ENCODE data around the gene TEX28.
A peak's percentile ranks its signal among the peaks of the same experiment; 100 is the strongest.
"Not testable (repeated sequence)": the region's sequence is repeated elsewhere in the genome, so short reads cannot be mapped to it uniquely, and the experiment has no call there.

The TEX28 gene

GRCh38 chrX:154310616-154311536 is 16.0 kb upstream of the TEX28 start:
- DNase-seq, result no peak

DNA sequence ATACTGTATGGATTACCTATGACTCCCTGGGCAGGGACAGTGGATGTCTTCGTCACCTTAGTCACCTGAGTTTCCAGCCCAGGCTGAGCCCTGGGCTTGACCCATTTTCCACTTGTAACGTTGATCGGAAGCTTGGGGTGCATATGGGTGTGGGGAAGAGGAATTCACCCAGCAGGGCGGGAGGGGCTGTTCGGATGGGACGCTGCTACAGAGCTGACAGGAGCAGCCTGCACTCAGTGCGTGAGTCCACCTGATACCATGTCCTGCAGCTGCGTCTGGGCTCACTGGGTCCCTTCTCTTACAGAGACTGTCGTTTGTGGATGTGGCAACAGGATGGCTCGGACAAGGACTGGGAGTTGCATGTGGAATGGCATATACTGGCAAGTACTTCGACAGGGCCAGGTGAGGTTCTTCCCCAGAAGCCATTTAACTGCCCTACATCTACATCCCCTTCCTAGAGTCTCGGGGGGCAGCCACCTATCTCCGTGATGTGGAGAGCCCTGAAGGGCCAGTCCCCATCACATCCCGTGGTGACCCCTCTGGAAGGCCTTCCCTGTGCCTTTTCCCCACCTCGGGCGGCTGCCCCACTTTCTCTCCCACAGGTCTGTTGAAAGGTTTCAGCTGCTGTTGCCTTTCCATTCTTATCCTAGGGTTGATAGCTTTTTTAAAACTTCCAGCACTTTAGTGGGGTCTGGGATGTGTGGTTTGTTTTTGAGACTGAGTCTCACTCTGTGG is 14.3 kb upstream of the TEX28 start:
- no peak for DNase-seq

- DNase-seq, result peak; percentile 84 to 86
These were observed 13.4 kb upstream of the TEX28 start for GRCh38 chrX:154308108-154308946.

DNA sequence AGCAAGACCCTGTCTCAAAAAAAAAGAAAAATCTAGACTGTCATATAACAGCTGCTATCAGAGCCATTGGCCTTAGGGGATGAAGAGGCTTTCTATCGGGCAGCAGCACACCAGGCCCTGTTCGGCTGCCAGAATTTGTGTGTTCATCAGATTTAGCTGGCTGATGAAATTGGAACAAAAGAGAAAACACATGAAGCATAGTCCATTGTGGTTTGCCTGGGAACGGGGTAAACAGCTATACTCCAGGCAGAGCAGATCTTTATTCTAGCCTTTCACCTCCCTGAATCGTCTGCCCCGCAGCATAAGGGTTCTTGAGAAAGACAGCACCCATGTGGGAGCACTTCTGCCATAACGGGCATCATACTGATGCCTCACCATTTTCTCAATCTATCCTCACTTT is 12.3 kb upstream of the TEX28 start:
- no peak for DNase-seq

GRCh38 chrX:154305541-154306205 is 10.7 kb upstream of the TEX28 start:
- no peak for DNase-seq

DNA sequence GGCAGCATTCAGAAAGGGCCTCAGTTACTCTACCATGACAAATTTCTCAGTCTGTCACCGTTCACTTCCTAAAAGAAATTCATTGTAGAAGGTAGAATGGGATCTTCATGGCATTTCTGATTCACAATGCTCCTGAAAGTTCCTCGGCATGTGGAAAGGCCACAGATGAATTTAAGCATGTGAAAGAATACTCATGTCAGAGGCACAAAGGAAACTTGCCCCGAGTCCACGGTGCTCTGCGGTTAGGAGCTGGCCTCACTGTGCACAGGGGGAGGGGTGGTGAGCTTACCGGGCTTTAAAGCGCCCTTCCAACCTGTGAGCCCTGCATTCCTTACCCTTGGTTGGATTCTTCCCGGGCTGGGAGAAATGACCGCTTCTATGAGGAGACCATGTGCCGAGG is 9.9 kb upstream of the TEX28 start:
- DNase-seq, result no peak

DNA sequence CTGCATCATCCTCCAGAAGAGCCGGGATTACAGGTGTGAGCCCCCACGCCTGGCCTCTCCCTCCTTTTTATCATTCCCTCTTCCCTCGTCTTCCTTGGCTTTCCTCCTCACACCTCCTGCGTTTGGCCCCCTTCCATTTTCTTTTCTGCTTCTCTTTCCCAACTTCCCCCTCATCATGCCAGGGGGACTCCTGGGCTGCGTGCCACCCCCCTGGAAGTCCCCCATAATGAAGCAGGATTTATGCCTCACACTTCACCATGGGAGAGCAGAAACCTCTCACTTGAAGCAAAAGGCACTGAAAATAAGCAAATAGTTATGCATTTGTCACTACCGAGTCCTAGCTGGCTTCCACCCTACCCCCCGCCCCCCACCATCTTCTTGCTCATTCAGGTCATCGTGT is 8.6 kb upstream of the TEX28 start:
- no peak for DNase-seq

- not testable (repeated sequence) for DNase-seq
These were observed 8.1 kb upstream of the TEX28 start for GRCh38 chrX:154302998-154303397.

GRCh38 chrX:154300816-154301215 is 5.9 kb upstream of the TEX28 start:
- no peak for DNase-seq

GRCh38 chrX:154298312-154298711 is 3.4 kb upstream of the TEX28 start:
- no peak for DNase-seq

GRCh38 chrX:154296731-154297130 is 1.8 kb upstream of the TEX28 start:
- DNase-seq, result no peak

DNA sequence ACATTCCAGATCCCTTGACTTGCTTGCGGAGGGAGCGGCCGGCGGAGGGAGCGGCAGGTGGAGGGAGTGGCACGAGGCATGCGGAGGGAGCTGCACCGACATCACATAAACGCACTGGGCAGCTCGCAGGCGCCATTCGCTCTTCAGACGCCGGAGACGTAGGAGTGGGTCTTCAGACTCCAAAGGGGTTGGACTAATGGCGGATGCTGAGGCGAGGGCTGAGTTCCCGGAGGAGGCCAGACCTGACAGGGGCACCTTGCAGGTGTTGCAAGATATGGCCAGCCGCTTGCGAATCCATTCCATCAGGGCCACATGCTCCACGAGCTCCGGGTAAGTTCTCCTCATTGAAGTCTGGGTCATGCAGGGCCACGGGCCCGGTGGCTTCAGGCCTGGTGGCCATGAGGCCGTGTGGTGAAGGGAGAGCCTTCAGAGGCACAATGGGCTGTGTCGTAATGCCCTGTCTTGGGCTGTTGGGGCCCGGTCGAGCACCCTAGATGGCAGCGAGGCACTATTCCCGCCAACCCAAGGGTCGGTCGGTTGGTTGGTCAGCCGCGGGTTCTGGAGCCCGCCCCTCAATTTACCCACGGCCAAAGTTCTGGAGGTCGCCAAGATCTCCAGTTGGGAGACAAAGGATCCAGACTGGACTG is 863 bp upstream of the TEX28 start, which contains the start of gene TKTL1:
Gene TKTL1 (plus strand): TSS at position 132 of the 647 bp plus-strand sequence. CDS start 65 bp downstream, at position 197.
- no peak for DNase-seq

- DNase-seq, result not testable (repeated sequence)
These were observed 8.5 kb downstream of the TEX28 start for GRCh38 chrX:154286406-154286805.

- DNase-seq, result not testable (repeated sequence)
These were observed 10.2 kb downstream of the TEX28 start for GRCh38 chrX:154284489-154285338.

DNA sequence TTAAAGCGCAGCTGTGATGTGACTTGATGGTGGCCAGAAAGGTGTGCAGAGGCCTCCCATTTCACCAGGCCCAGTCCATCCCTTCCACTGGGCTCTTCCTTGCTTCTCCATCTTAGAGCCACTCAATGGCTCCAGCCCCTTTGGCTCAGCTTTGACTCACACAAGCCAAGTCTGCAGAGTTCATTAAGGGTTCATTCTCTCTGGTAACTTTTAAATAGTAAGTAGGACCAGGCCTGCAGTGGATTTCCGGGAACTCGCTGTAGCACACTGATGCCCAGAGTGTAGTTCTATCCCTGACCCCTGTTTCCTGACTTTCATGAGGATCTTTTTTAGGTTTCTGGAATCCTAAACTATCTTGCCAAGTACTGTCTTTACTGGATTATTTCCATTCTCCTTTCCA is 25.7 kb downstream of the TEX28 start:
- DNase-seq, result not testable (repeated sequence)

DNA sequence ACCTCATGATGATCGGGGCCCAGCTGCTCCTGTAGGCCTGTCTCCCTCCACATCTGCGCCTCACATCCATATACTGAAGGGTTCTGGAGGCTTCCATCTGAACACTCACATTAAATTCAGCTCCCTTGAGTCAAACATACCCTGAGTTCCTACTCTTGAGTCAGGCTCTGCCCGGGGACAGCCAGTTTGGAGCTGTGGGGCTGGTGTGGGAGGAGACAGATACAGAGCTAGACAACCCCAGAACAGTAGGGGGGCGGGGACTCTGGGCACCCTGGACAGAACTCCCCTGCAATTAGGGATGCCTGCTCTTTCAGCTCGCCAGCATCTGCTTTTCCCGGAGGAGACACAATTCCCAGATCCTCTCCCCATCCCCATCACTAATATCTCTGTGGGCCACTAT is 31.9 kb downstream of the TEX28 start:
- DNase-seq, result not testable (repeated sequence)

DNA sequence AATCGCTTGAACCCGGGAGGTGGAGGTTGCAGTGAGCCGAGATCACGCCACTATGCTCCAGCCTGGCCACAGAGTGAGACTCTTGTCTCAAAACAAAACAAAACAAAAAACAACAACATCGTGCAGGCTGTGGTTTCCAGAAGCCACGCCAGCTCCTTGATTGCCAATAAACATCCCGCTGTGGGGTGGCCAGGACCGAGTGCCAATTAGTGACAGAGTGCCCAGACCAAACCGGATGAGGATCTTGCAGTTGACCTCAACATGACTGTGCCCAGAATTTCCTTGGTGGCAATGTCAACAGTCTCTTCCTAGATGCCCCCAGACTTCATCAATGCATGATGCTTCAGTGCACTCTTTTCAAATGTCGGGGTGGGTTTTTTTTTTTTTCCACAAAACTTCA is 36.2 kb downstream of the TEX28 start:
- DNase-seq, result not testable (repeated sequence)

- not testable (repeated sequence) for DNase-seq
These were observed 37.6 kb downstream of the TEX28 start, which contains the start of gene OPN1MW3 for GRCh38 chrX:154257282-154257681. Gene OPN1MW3, plus strand, starts transcription at chrX:154257582. Its CDS starts 38 bp downstream, at chrX:154257620.

- not testable (repeated sequence) for DNase-seq
These were observed 46.8 kb downstream of the TEX28 start for GRCh38 chrX:154248076-154248475.

- not testable (repeated sequence) for DNase-seq
These were observed 47.4 kb downstream of the TEX28 start for GRCh38 chrX:154247377-154248045.
